Adrenal gland (tissue), 12 donors: Measurements from ENCODE around the gene RAX2. TPM values are rescaled to one million over a fixed set of nuclear protein-coding genes. Genes with fewer than 3 reads are reported as not detected.

ENCODE experiments used
- DNase-seq, 7 donors: peaks; one replicate each; pipeline ENCODE4 v3.0.0-alpha.2; 2019 to 2020
- H3K27ac ChIP-seq, 5 donors: fragments of 200-600 bp; sonication (generic) in 4 of 5; 1 replicate in 3 of 5; 2 replicates in 2 of 5; pipeline versions ENCODE4 v1.5.1 to v1.8.0; 2016 to 2020; ENCODE audit warnings: mild to moderate bottlenecking in 1 of 5
- H3K27me3 ChIP-seq: fragments of 200-600 bp; 2 replicates; pipeline ENCODE4 v1.8.0; 2021
- H3K36me3 ChIP-seq, 2 donors: fragments of 200-600 bp; replicated peaks in 1 of 2; 1 replicate in 1 of 2; 2 replicates in 1 of 2; pipeline versions ENCODE4 v1.5.1 to v1.8.0; 2018 to 2022
- H3K4me1 ChIP-seq, 2 donors: fragments of 200-600 bp; replicated peaks in 1 of 2; 1 replicate in 1 of 2; 2 replicates in 1 of 2; pipeline versions ENCODE4 v1.5.1 to v1.8.0; 2018 to 2021
- H3K4me3 ChIP-seq, 4 donors: fragments of 200-600 bp; sonication (generic) in 3 of 4; one replicate each; pipeline ENCODE4 v1.5.1; 2016 to 2018
- H3K9me3 ChIP-seq, 3 donors: fragments of 200-600 bp; sonication (generic) in 1 of 3; replicated peaks in 1 of 3; 1 replicate in 2 of 3; 2 replicates in 1 of 3; pipeline versions ENCODE4 v1.5.1 to v1.8.0; 2016 to 2021
- POLR2A ChIP-seq, 2 donors: fragments of 450-650 bp; IDR thresholded peaks; one replicate each; pipeline ENCODE4 v1.6.1; 2017; ENCODE audit warnings: antibody characterized with exemption in 2 of 2, mild to moderate bottlenecking in 2 of 2, moderate library complexity in 1 of 2
- WGBS, 4 donors: extraction: QIAGEN DNeasy Blood & Tissue Kit in 2 of 4; methylation state at CpG; one replicate each; pipeline versions ENCODE4 v1.1.5 to v1.1.7; 2013 to 2017; 5-methylcytosine and 5-hydroxymethylcytosine counted together
- intact Hi-C, 2 donors: fragments of 100-400 bp; cut with DNase I; formaldehyde crosslinking; loops; one replicate each; pipeline versions ENCODE4 v1.14.1 to v1.15.0; 2022 to 2023
- polyA plus RNA-seq, 3 donors: library from polyadenylated mRNA; stranded (reverse); fragments of 200-250 nt in 2 of 3; fragments of 350-450 nt in 1 of 3; fragmentation: Illumina TruSeq in 1 of 3; extraction: RNeasy Lipid Tissue Mini Kit (QIAGEN cat#74804) in 1 of 3; gene quantifications; one replicate each; pipeline ENCODE4 v1.2.3, GENCODE V29; 2013 to 2014
- total RNA-seq, 9 donors: library from RNA; depleted of rRNA in 4 of 9; stranded (reverse); fragments of >200 nt in 4 of 9; fragments of 120-200 nt in 1 of 9; fragmentation: NEBNext Ultra II Directional in 1 of 9; extraction: Animal tissue kit (Norgen Biotek cat#: 25700) in 1 of 9; gene quantifications; one replicate each; pipeline versions ENCODE4 v1.1.0 to v1.2.4, GENCODE V29; 2013 to 2023
- TF ChIP-seq, protein P1 (sequence below), 6 experiments: fragments of 450-650 bp in 4 of 6; fragments of 200-600 bp in 2 of 6; sonication (generic) in 1 of 6; IDR thresholded peaks; 1 replicate in 5 of 6; 2 replicates in 1 of 6; pipeline versions ENCODE4 v1.5.1 to v1.8.0; 2016 to 2021; ENCODE audit warnings: antibody characterized with exemption in 6 of 6, mild to moderate bottlenecking in 2 of 6, moderate library complexity in 1 of 6
- donor health status: healthy with polysubstance abuse.
- donor health status: Bipolar disorder and iron deficiency.
- donor health status: DM: yes; HTN: yes; CAD: no.
- donor health status: DM: no; HTN: no; CAD: no.
- donor health status: DM: no; HTN: no; CAD: no.
- donor health status: DM: yes; HTN: yes; CAD: no.

The RAX2 gene
- total and polyA plus RNA-seq, 12 donors, result not detected

GRCh38 chr19:3746371-3747056, 25.5 kb downstream of the RAX2 start:
- H3K4me1 ChIP-seq, result no peaks in the 10 kb centered on the region
- H3K4me3 ChIP-seq, result no peak overlapping the region
- DNase-seq, result no peak
- TF ChIP-seq, protein P1, sequence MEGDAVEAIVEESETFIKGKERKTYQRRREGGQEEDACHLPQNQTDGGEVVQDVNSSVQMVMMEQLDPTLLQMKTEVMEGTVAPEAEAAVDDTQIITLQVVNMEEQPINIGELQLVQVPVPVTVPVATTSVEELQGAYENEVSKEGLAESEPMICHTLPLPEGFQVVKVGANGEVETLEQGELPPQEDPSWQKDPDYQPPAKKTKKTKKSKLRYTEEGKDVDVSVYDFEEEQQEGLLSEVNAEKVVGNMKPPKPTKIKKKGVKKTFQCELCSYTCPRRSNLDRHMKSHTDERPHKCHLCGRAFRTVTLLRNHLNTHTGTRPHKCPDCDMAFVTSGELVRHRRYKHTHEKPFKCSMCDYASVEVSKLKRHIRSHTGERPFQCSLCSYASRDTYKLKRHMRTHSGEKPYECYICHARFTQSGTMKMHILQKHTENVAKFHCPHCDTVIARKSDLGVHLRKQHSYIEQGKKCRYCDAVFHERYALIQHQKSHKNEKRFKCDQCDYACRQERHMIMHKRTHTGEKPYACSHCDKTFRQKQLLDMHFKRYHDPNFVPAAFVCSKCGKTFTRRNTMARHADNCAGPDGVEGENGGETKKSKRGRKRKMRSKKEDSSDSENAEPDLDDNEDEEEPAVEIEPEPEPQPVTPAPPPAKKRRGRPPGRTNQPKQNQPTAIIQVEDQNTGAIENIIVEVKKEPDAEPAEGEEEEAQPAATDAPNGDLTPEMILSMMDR (IDR thresholded peaks at IDR 0.05), result no peak
- no peak for TF ChIP-seq POLR2A (IDR thresholded peaks at IDR 0.05)
- intact Hi-C loops, result no loop called here
- H3K27ac ChIP-seq, result no peak overlapping the region
- WGBS, 4 donors, result 45 to 66% (median 61%) methylated on average over 19 to 31 of the region's 31 CpGs
- H3K27me3 ChIP-seq, result no peaks in the 10 kb centered on the region
- H3K9me3 ChIP-seq, result no peaks in the 10 kb centered on the region
- peaks cover 0 to 16% of the 10 kb centered on the region in 2 donors for H3K36me3 ChIP-seq

GRCh38 chr19:3745363-3746045, 26.5 kb downstream of the RAX2 start:
- H3K9me3 ChIP-seq, result no peaks in the 10 kb centered on the region
- TF ChIP-seq, protein P1 (IDR thresholded peaks at IDR 0.05), result no peak
- no peak for TF ChIP-seq POLR2A (IDR thresholded peaks at IDR 0.05)
- no peak overlapping the region for H3K4me3 ChIP-seq
- no peak for DNase-seq
- H3K27me3 ChIP-seq, result no peaks in the 10 kb centered on the region
- H3K4me1 ChIP-seq, result no peaks in the 10 kb centered on the region
- WGBS, 4 donors, result 58 to 71% (median 65%) methylated on average over 2 to 8 of the region's 8 CpGs
- H3K36me3 ChIP-seq, result peaks cover 0 to 9% of the 10 kb centered on the region in 2 donors
- intact Hi-C loops, result no loop called here
- H3K27ac ChIP-seq, result no peak overlapping the region

DNA sequence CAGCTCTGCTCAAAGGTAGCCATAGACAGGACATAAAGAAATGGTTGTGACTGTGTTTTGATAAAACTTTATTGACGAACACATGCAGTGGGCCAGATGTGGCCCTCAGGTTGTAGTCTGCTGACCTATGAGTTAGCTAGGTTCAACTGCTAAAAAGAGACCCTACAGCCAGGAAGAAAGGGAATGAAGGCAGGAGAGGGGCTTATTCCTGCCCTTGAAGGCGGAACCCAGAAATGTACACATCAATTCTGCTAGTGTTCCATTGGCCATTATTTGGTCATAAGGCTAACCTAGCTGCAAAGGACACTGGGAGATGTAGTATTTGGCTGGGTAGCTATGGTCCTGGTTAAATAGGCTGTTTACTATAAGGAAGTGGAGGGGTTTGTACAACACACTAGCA, 28.5 kb downstream of the RAX2 start:
- no peak for TF ChIP-seq POLR2A (IDR thresholded peaks at IDR 0.05)
- TF ChIP-seq, protein P1 (IDR thresholded peaks at IDR 0.05), result no peak
- no peak for DNase-seq
- Histone ChIP-seq H3K36me3 (no peaks in the 10 kb centered on the region), H3K4me1 (no peaks in the 10 kb centered on the region), H3K4me3 (no peak overlapping the region), H3K9me3 (no peaks in the 10 kb centered on the region), H3K27ac (no peak overlapping the region), H3K27me3 (no peaks in the 10 kb centered on the region)
- intact Hi-C loops, result no loop called here
- WGBS, 4 donors, result 91 to 93% (median 91%) methylated on average over 2 of the region's 2 CpGs

DNA sequence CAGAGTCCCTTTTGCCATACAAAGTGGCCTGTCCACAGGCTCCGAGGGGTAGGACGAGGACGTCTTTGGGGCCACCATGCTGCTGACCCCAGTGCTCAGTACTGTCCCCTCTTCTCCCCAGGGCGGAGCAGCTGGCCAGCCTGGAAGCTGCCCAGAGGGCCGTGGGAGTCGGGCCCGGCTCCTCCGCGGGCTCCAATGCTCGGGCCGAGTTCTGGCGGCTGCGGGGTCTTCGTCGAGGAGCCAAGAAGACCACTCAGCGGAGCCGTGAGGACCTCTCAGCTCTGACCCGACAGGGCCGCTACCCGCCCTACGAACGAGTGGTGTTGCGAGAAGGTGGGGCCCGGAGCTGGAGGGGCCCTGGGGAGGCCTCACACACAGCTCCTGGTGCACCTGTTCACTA, 31.6 kb downstream of the RAX2 start:
- no peaks in the 10 kb centered on the region for H3K4me1 ChIP-seq
- WGBS, 4 donors, result 80 to 95% (median 94%) methylated on average over 10 to 24 of the region's 24 CpGs
- no peaks in the 10 kb centered on the region for H3K9me3 ChIP-seq
- TF ChIP-seq, protein P1 (IDR thresholded peaks at IDR 0.05), result no peak
- no peak for TF ChIP-seq POLR2A (IDR thresholded peaks at IDR 0.05)
- no peak overlapping the region for H3K27ac ChIP-seq
- no peaks in the 10 kb centered on the region for H3K27me3 ChIP-seq
- DNase-seq, result no peak
- H3K36me3 ChIP-seq, result no peaks in the 10 kb centered on the region
- H3K4me3 ChIP-seq, result no peak overlapping the region
- intact Hi-C loops, result no loop called here
